GM23338 (cell line): ENCODE measurements around the gene CHST11. TPM values are rescaled to one million over a fixed set of nuclear protein-coding genes. Genes with fewer than 3 reads are reported as not detected.

Experiments used
- ATAC-seq: fragments of 200-7000 bp; cut with Tn5 transposase; 3 replicates; pipeline ENCODE4 v1.9.1; 2020
- DNase-seq: peaks from one replicate; pipeline ENCODE4 v3.0.0-alpha.2; 2015; ENCODE audit warnings: low spot score
- H2AFZ ChIP-seq: fragments of 200-600 bp; sonication (generic); 2 replicates; pipeline ENCODE4 v1.8.0; 2016; ENCODE audit warnings: antibody characterized with exemption, mild to moderate bottlenecking, moderate library complexity
- H3F3A ChIP-seq: fragments of 200-600 bp; sonication (generic); replicated peaks from 2 replicates; pipeline ENCODE4 v1.8.0; 2017; ENCODE audit warnings: antibody characterized with exemption, mixed run types, low read depth
- H3K27ac ChIP-seq: fragments of 200-600 bp; sonication (generic); 2 replicates; pipeline ENCODE4 v1.6.1; 2016; ENCODE audit warnings: low read depth
- H3K27me3 ChIP-seq: fragments of 200-600 bp; sonication (generic); 2 replicates; pipeline ENCODE4 v1.8.0; 2016; ENCODE audit warnings: mild to moderate bottlenecking, mixed run types, moderate library complexity; ENCODE audit not compliant: insufficient read depth
- H3K36me3 ChIP-seq: fragments of 200-600 bp; sonication (generic); 2 replicates; pipeline ENCODE4 v1.8.0; 2016; ENCODE audit warnings: mild to moderate bottlenecking; ENCODE audit not compliant: insufficient read depth
- H3K4me1 ChIP-seq: fragments of 200-600 bp; sonication (generic); 2 replicates; pipeline ENCODE4 v1.8.0; 2016; ENCODE audit warnings: mild to moderate bottlenecking, moderate library complexity; ENCODE audit not compliant: insufficient read depth
- H3K4me2 ChIP-seq: fragments of 200-600 bp; sonication (generic); 2 replicates; pipeline ENCODE4 v1.7.1; 2017; ENCODE audit warnings: mixed run types
- H3K4me3 ChIP-seq: fragments of 200-600 bp; sonication (generic); 2 replicates; pipeline ENCODE4 v1.6.1; 2016; ENCODE audit warnings: mixed run types
- H3K79me2 ChIP-seq: fragments of 200-600 bp; sonication (generic); replicated peaks from 2 replicates; pipeline ENCODE4 v1.8.0; 2017; ENCODE audit warnings: mild to moderate bottlenecking; ENCODE audit not compliant: insufficient read depth
- H3K9me2 ChIP-seq: fragments of 200-600 bp; sonication (generic); 2 replicates; pipeline ENCODE4 v1.8.0; 2017; ENCODE audit not compliant: insufficient read depth
- H4K20me1 ChIP-seq: fragments of 200-600 bp; sonication (generic); replicated peaks from 2 replicates; pipeline ENCODE4 v1.8.0; 2017; ENCODE audit warnings: mild to moderate bottlenecking; ENCODE audit not compliant: insufficient read depth
- H3K27ac Mint-ChIP-seq: 2 replicates; pipeline ENCODE4 v1.8.0; 2020; ENCODE audit warnings: inconsistent platforms, mild to moderate bottlenecking, moderate library complexity, mixed read lengths
- H3K27me3 Mint-ChIP-seq: 3 replicates; pipeline ENCODE4 v1.8.0; 2022; ENCODE audit warnings: low read depth, mild to moderate bottlenecking, moderate library complexity, mixed read lengths, inconsistent platforms; ENCODE audit not compliant: insufficient read depth, poor library complexity
- H3K36me3 Mint-ChIP-seq: 3 replicates; pipeline ENCODE4 v1.8.0; 2021; ENCODE audit warnings: low read depth, mild to moderate bottlenecking, inconsistent platforms, moderate library complexity, mixed read lengths
- H3K4me1 Mint-ChIP-seq: 3 replicates; pipeline ENCODE4 v1.8.0; 2020; ENCODE audit warnings: mild to moderate bottlenecking, inconsistent platforms, mixed read lengths
- H3K4me3 Mint-ChIP-seq: 3 replicates; pipeline ENCODE4 v1.8.0; 2021; ENCODE audit warnings: moderate library complexity, mild to moderate bottlenecking, inconsistent platforms, mixed read lengths
- H3K9me3 Mint-ChIP-seq: 3 replicates; pipeline ENCODE4 v1.8.0; 2020; ENCODE audit warnings: moderate library complexity, mild to moderate bottlenecking, inconsistent platforms, mixed read lengths
- CREB1 ChIP-seq: fragments of 250-450 bp; sonication (Bioruptor Pico); IDR thresholded peaks from 2 replicates; pipeline ENCODE4 v1.5.0; 2020; ENCODE audit warnings: low read depth, mild to moderate bottlenecking, moderate library complexity
- EZH2 ChIP-seq: fragments of 200-600 bp; sonication (generic); IDR thresholded peaks from one replicate; pipeline ENCODE4 v1.8.0; 2017; ENCODE audit warnings: antibody characterized with exemption, mild to moderate bottlenecking, low read depth; ENCODE audit not compliant: unreplicated experiment
- EZH2phosphoT487 ChIP-seq: fragments of 200-600 bp; sonication (generic); IDR thresholded peaks from one replicate; pipeline ENCODE4 v1.8.1; 2018; ENCODE audit warnings: antibody characterized with exemption; ENCODE audit not compliant: unreplicated experiment
- JUNB ChIP-seq: IDR thresholded peaks from one replicate; pipeline ENCODE4 v1.6.1; 2016; ENCODE audit warnings: antibody characterized with exemption; ENCODE audit not compliant: unreplicated experiment
- NANOG ChIP-seq: IDR thresholded peaks from 2 replicates; pipeline ENCODE4 v1.6.1; 2016; ENCODE audit warnings: antibody characterized with exemption, borderline replicate concordance
- POLR2AphosphoS5 ChIP-seq: IDR thresholded peaks from 2 replicates; pipeline ENCODE4 v1.6.1; 2016; ENCODE audit warnings: antibody characterized with exemption, low read depth
- STAT1 ChIP-seq: IDR thresholded peaks from one replicate; pipeline ENCODE4 v1.6.1; 2016; ENCODE audit warnings: antibody characterized with exemption; ENCODE audit not compliant: unreplicated experiment
- ZNF114 ChIP-seq: fragments of 250-450 bp; sonication (Bioruptor Pico); IDR thresholded peaks from 2 replicates; pipeline ENCODE4 v1.5.0; 2020; ENCODE audit warnings: mild to moderate bottlenecking, moderate library complexity
- ZNF331 ChIP-seq: fragments of 250-450 bp; sonication (Bioruptor Pico); IDR thresholded peaks from 2 replicates; pipeline ENCODE4 v1.5.0; 2020; ENCODE audit warnings: low read depth, mild to moderate bottlenecking, moderate library complexity
- polyA plus RNA-seq: library from polyadenylated mRNA; unstranded; fragments of >200 nt; fragmentation: Nextera tagmentation; extraction: Ambion mirVana; gene quantifications from 2 replicates; pipeline ENCODE4 v1.2.1, GENCODE V29; 2016
- total RNA-seq: library from RNA; depleted of rRNA; stranded (reverse); fragments of >200 nt; shearing (Covaris generic); gene quantifications from 2 replicates; pipeline ENCODE4 v1.2.3, GENCODE V29; 2014
- TF ChIP-seq, protein P1 (sequence below), 2 experiments: fragments of 200-600 bp in 1 of 2; sonication (generic) in 1 of 2; conservative IDR thresholded peaks; 2 replicates each; pipeline versions ENCODE4 v1.5.1 to v1.6.1; 2016 to 2017; ENCODE audit warnings: antibody characterized with exemption in 2 of 2, low read depth in 2 of 2, mild to moderate bottlenecking in 2 of 2, moderate library complexity in 1 of 2
- TF ChIP-seq, protein P2 (sequence below): IDR thresholded peaks from 2 replicates; pipeline ENCODE4 v1.6.1; 2016; ENCODE audit warnings: antibody characterized with exemption
- TF ChIP-seq, protein P3 (sequence below): IDR thresholded peaks from one replicate; pipeline ENCODE4 v1.6.1; 2018; ENCODE audit warnings: antibody characterized with exemption; ENCODE audit not compliant: unreplicated experiment

CHST11 gene
- total and polyA plus RNA-seq, 2 experiments from 2014 or later, result 7.7 to 25.7 TPM

DNA sequence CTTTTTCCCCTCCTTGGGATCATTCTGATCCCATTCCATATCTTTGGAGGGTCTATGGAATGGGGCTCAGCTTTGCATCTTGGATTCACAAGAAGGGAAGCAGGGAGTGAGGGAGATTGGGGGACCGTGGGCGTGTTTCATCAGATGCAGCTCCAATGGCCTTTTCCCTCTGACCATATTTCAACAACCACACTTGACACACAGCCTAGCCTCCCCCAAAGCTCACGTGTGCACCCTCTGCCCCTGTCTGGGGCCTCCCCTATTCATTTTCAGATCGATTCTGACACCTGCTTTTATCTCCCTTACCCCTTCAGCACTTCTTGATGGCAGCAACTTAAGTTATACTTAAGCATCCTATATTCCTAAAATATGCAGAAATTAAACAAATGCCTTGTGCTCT lies 126.6 kb downstream of the CHST11 start:
- H3K9me3 Mint-ChIP-seq, result no peaks in the 10 kb centered on the region
- Histone ChIP-seq H4K20me1 (peaks cover 5% of the 10 kb centered on the region; the same call in 1 of the 2 replicates), H3K4me1 (peaks cover 5% of the 10 kb centered on the region; the same call in 1 of the 2 replicates), H3K9me2 (no peaks in the 10 kb centered on the region), H3K36me3 (no peaks in the 10 kb centered on the region), H3K4me2 (no peak overlapping the region), H3K79me2 (no peaks in the 10 kb centered on the region), H3K4me3 (no peak overlapping the region), H3K27me3 (no peaks in the 10 kb centered on the region), H2AFZ (no peak overlapping the region), H3F3A (no peaks in the 10 kb centered on the region), H3K27ac (no peak overlapping the region)
- H3K27ac Mint-ChIP-seq, result no peak overlapping the region
- ATAC-seq (no peak), DNase-seq (no peak)
- peaks cover 4% of the 10 kb centered on the region for H3K27me3 Mint-ChIP-seq
- no peaks in the 10 kb centered on the region for H3K36me3 Mint-ChIP-seq
- TF ChIP-seq ZNF114 (CRISPR knock-in tag) (no peak), EZH2phosphoT487 (no peak), EZH2 (no peak)
- TF ChIP-seq, protein P1, sequence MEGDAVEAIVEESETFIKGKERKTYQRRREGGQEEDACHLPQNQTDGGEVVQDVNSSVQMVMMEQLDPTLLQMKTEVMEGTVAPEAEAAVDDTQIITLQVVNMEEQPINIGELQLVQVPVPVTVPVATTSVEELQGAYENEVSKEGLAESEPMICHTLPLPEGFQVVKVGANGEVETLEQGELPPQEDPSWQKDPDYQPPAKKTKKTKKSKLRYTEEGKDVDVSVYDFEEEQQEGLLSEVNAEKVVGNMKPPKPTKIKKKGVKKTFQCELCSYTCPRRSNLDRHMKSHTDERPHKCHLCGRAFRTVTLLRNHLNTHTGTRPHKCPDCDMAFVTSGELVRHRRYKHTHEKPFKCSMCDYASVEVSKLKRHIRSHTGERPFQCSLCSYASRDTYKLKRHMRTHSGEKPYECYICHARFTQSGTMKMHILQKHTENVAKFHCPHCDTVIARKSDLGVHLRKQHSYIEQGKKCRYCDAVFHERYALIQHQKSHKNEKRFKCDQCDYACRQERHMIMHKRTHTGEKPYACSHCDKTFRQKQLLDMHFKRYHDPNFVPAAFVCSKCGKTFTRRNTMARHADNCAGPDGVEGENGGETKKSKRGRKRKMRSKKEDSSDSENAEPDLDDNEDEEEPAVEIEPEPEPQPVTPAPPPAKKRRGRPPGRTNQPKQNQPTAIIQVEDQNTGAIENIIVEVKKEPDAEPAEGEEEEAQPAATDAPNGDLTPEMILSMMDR (conservative IDR thresholded peaks at IDR 0.05; ENCODE audit: low read depth in 2 of 2), result no peak
- no peak overlapping the region for H3K4me3 Mint-ChIP-seq
- H3K4me1 Mint-ChIP-seq, result peaks cover 19% of the 10 kb centered on the region

DNA sequence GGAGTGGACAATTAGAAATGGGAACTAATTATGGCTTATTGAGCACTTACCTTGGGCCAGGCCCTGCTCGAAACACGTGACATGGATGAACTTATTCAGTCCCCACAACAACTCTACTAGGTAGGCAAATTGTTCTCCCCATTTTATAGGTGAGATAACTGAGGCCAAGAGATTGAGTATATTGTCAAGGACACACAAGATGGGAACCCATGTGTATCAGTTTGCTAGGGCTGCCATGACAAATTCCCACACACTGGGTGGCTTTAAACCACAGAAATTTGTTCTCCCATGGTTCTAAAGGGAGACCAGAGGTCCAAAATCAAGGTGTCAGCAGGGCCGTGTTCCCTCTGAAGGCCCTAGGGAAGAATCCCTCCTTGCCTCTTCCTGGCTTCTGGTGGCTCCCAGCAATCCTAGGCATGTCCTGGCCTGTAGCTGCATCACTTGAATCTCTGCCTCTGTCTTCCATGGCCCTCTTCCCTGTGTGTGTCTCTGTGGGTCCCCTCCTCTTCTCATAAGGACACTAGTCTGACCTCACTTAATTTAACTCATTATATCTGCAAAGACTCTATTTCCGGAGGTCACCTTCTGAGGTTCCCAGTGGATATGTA lies 128.8 kb downstream of the CHST11 start:
- no peaks in the 10 kb centered on the region for H3K36me3 Mint-ChIP-seq
- no peak overlapping the region for H3K27ac Mint-ChIP-seq
- no peak for TF ChIP-seq POLR2AphosphoS5
- TF ChIP-seq STAT1, result no peak
- TF ChIP-seq, protein P1 (conservative IDR thresholded peaks at IDR 0.05; ENCODE audit: low read depth in 2 of 2), result no peak
- TF ChIP-seq JUNB, result no peak
- TF ChIP-seq ZNF114 (CRISPR knock-in tag), result no peak
- TF ChIP-seq CREB1 (CRISPR knock-in tag), result no peak
- TF ChIP-seq, protein P2, sequence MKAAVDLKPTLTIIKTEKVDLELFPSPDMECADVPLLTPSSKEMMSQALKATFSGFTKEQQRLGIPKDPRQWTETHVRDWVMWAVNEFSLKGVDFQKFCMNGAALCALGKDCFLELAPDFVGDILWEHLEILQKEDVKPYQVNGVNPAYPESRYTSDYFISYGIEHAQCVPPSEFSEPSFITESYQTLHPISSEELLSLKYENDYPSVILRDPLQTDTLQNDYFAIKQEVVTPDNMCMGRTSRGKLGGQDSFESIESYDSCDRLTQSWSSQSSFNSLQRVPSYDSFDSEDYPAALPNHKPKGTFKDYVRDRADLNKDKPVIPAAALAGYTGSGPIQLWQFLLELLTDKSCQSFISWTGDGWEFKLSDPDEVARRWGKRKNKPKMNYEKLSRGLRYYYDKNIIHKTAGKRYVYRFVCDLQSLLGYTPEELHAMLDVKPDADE, result no peak
- no peak for TF ChIP-seq EZH2phosphoT487
- TF ChIP-seq, protein P3, sequence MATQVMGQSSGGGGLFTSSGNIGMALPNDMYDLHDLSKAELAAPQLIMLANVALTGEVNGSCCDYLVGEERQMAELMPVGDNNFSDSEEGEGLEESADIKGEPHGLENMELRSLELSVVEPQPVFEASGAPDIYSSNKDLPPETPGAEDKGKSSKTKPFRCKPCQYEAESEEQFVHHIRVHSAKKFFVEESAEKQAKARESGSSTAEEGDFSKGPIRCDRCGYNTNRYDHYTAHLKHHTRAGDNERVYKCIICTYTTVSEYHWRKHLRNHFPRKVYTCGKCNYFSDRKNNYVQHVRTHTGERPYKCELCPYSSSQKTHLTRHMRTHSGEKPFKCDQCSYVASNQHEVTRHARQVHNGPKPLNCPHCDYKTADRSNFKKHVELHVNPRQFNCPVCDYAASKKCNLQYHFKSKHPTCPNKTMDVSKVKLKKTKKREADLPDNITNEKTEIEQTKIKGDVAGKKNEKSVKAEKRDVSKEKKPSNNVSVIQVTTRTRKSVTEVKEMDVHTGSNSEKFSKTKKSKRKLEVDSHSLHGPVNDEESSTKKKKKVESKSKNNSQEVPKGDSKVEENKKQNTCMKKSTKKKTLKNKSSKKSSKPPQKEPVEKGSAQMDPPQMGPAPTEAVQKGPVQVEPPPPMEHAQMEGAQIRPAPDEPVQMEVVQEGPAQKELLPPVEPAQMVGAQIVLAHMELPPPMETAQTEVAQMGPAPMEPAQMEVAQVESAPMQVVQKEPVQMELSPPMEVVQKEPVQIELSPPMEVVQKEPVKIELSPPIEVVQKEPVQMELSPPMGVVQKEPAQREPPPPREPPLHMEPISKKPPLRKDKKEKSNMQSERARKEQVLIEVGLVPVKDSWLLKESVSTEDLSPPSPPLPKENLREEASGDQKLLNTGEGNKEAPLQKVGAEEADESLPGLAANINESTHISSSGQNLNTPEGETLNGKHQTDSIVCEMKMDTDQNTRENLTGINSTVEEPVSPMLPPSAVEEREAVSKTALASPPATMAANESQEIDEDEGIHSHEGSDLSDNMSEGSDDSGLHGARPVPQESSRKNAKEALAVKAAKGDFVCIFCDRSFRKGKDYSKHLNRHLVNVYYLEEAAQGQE, result no peak
- no peak for TF ChIP-seq NANOG
- no peak for TF ChIP-seq EZH2
- no peak for TF ChIP-seq ZNF331 (CRISPR knock-in tag)

More for the DNA sequence above, 128.8 kb downstream of the CHST11 start:
- ATAC-seq (no peak), DNase-seq (no peak)
- 0 out of 2 replicates have a peak, but pooled peaks cover 5% of the 10 kb centered on the region for H3K4me1 ChIP-seq
- H3K27ac ChIP-seq, result no peak overlapping the region
- no peaks in the 10 kb centered on the region for H3K9me2 ChIP-seq
- H3K27me3 ChIP-seq, result no peaks in the 10 kb centered on the region
- H3F3A ChIP-seq, result no peaks in the 10 kb centered on the region
- Mint-ChIP-seq H3K27me3 (peaks cover 1% of the 10 kb centered on the region), H3K4me3 (no peak overlapping the region), H3K9me3 (no peaks in the 10 kb centered on the region), H3K4me1 (peaks cover 13% of the 10 kb centered on the region; the same call in 2 of the 3 replicates)
- no peaks in the 10 kb centered on the region for H3K36me3 ChIP-seq
- H3K4me2 ChIP-seq, result no peak overlapping the region
- no peaks in the 10 kb centered on the region for H3K79me2 ChIP-seq
- peaks cover 5% of the 10 kb centered on the region; the same call in 1 of the 2 replicates for H4K20me1 ChIP-seq
- no peak overlapping the region for H2AFZ ChIP-seq
- H3K4me3 ChIP-seq, result no peak overlapping the region
